Endothelial cell of umbilical vein (primary cell): Measurements from ENCODE around the gene TMEM161A. TPM values are rescaled to one million over a fixed set of nuclear protein-coding genes. Genes with fewer than 3 reads are reported as not detected.

Experiments
- BruUV-seq: library from RNA; stranded (reverse); fragments of 400-500 nt; replicated peaks from 2 replicates; lab custom pipeline; 2021; lab: Mats Ljungman, UMichigan
- CTCF ChIA-PET: fragments of 300-600, 350-600 bp; sonication (Branson Sonifier 250); formaldehyde crosslinking; loops from one replicate; lab custom pipeline; 2021; ENCODE audit warnings: antibody characterized with exemption, inconsistent platforms; lab: Charles Lee
- POLR2A ChIA-PET: fragments of 300-600, 350-600 bp; sonication (Branson Sonifier 250); formaldehyde crosslinking; loops from one replicate; lab custom pipeline; 2021; ENCODE audit warnings: antibody characterized with exemption, inconsistent platforms; lab: Charles Lee
- DNase-seq: peaks from one replicate; pipeline ENCODE4 v3.0.0-alpha.2; 2011; ENCODE audit warnings: low read depth, low spot score
- FAIRE-seq: peaks from 2 replicates; lab custom pipeline; 2011; peaks lifted over from hg19 to GRCh38; lab: Jason Lieb, UNC
- H2AFZ ChIP-seq: 2 replicates; pipeline ENCODE4 v1.6.0; 2012; ENCODE audit warnings: low read depth, low read length, control low read depth, inconsistent platforms
- H3K27ac ChIP-seq: 2 replicates; pipeline ENCODE4 v1.5.1; 2011; ENCODE audit warnings: low read depth, mild to moderate bottlenecking, control low read depth, low read length, moderate library complexity; ENCODE audit not compliant: insufficient read depth
- H3K27me3 ChIP-seq, 2 experiments: 2 replicates each; pipeline versions ENCODE4 v1.6.0 to v1.6.1; 2011; ENCODE audit warnings: low read length in 2 of 2, mixed read lengths in 1 of 2; ENCODE audit not compliant: control insufficient read depth in 2 of 2, insufficient read depth in 2 of 2
- H3K36me3 ChIP-seq, 2 experiments: 2 replicates in 1 of 2; 3 replicates in 1 of 2; pipeline ENCODE4 v1.5.1; 2011; ENCODE audit warnings: low read length in 2 of 2, mild to moderate bottlenecking in 1 of 2, moderate library complexity in 1 of 2; ENCODE audit not compliant: control insufficient read depth in 2 of 2, insufficient read depth in 2 of 2; ENCODE audit errors: extremely low read depth in 1 of 2
- H3K4me1 ChIP-seq: 3 replicates; pipeline ENCODE4 v1.5.1; 2011; ENCODE audit warnings: mild to moderate bottlenecking, low read length; ENCODE audit not compliant: control insufficient read depth, insufficient read depth; ENCODE audit errors: extremely low read depth
- H3K4me2 ChIP-seq: 2 replicates; pipeline ENCODE4 v1.6.1; 2011; ENCODE audit warnings: low read length, control low read depth, mixed read lengths; ENCODE audit not compliant: insufficient read depth
- H3K4me3 ChIP-seq, 3 experiments: fragments of 200-600 bp in 1 of 3; sonication (generic), shearing (Covaris generic) in 1 of 3; replicated peaks in 1 of 3; 2 replicates each; pipeline ENCODE4 v1.5.1; 2011 to 2016; ENCODE audit warnings: control low read depth in 3 of 3, low read length in 3 of 3, mild to moderate bottlenecking in 2 of 3, inconsistent platforms in 1 of 3, low read depth in 1 of 3, moderate library complexity in 1 of 3; ENCODE audit not compliant: insufficient read depth in 1 of 3
- H3K79me2 ChIP-seq: 2 replicates; pipeline ENCODE4 v1.6.0; 2012; ENCODE audit warnings: low read length, inconsistent platforms; ENCODE audit not compliant: control insufficient read depth, insufficient read depth
- H3K9ac ChIP-seq: replicated peaks from 2 replicates; pipeline ENCODE3; 2011; ENCODE audit warnings: low read length, control low read depth; ENCODE audit not compliant: insufficient read depth; ENCODE audit errors: extremely low read depth
- H3K9me1 ChIP-seq: replicated peaks from 3 replicates; pipeline ENCODE4 v1.6.0; 2011; ENCODE audit warnings: mild to moderate bottlenecking, low read length; ENCODE audit not compliant: control insufficient read depth, insufficient read depth; ENCODE audit errors: extremely low read depth
- H3K9me3 ChIP-seq: replicated peaks from 2 replicates; pipeline ENCODE4 v1.5.1; 2012; ENCODE audit warnings: low read length, inconsistent platforms; ENCODE audit not compliant: control insufficient read depth, insufficient read depth
- H4K20me1 ChIP-seq: replicated peaks from 2 replicates; pipeline ENCODE3; 2011; ENCODE audit warnings: mild to moderate bottlenecking, low read length; ENCODE audit not compliant: control insufficient read depth, insufficient read depth; ENCODE audit errors: extremely low read depth
- CTCF ChIP-seq, 2 donors: IDR thresholded peaks; 1 replicate in 1 of 2; 2 replicates in 1 of 2; pipeline ENCODE4 v1.5.1; 2011; ENCODE audit warnings: low read length in 2 of 2, mild to moderate bottlenecking in 2 of 2, moderate library complexity in 2 of 2, control low read depth in 1 of 2, inconsistent platforms in 1 of 2, low read depth in 1 of 2; ENCODE audit not compliant: insufficient read depth in 1 of 2; ENCODE audit errors: extremely low read depth in 1 of 2
- EZH2 ChIP-seq: IDR thresholded peaks from 2 replicates; pipeline ENCODE4 v1.6.1; 2012; ENCODE audit warnings: borderline replicate concordance, low read depth, mild to moderate bottlenecking, moderate library complexity, low read length, inconsistent platforms; ENCODE audit not compliant: severe bottlenecking
- FOS ChIP-seq: IDR thresholded peaks from 2 replicates; pipeline ENCODE4 v1.6.1; 2011; ENCODE audit warnings: mild to moderate bottlenecking, low read length, moderate library complexity, borderline replicate concordance; ENCODE audit not compliant: insufficient read depth
- GATA2 ChIP-seq: IDR thresholded peaks from 2 replicates; pipeline ENCODE4 v1.7.0; 2011; ENCODE audit warnings: low read depth, mild to moderate bottlenecking, moderate library complexity, mixed read lengths, low read length; ENCODE audit not compliant: insufficient read length, insufficient read depth
- JUN ChIP-seq: IDR thresholded peaks from 2 replicates; pipeline ENCODE4 v1.6.1; 2011; ENCODE audit warnings: borderline replicate concordance, low read depth; ENCODE audit not compliant: insufficient read length, insufficient read depth
- MYC ChIP-seq: IDR thresholded peaks from one replicate; pipeline ENCODE4 v1.6.1; 2011; ENCODE audit warnings: mild to moderate bottlenecking, low read depth, low read length
- POLR2A ChIP-seq: IDR thresholded peaks from 2 replicates; pipeline ENCODE4 v1.6.1; 2012; ENCODE audit warnings: low read depth, mild to moderate bottlenecking, control low read depth, low read length
- dilution Hi-C: fragments of 300-500 bp; cut with MboI; formaldehyde crosslinking; loops from one replicate; pipeline ENCODE4 v1.15.0; 2019; ENCODE audit warnings: low sequenced_read_pairs; ENCODE audit not compliant: extremely low pct_ligation_motif_present
- intact Hi-C: fragments of 100-400 bp; cut with micrococcal nuclease; formaldehyde crosslinking; loops from one replicate; pipeline ENCODE4 v1.10.0; 2022
- polyA plus RNA-seq, 4 experiments: library from polyadenylated mRNA; depleted of rRNA in 3 of 4; stranded (reverse) in 3 of 4; unstranded in 1 of 4; fragments of >200 nt; gene quantifications; 2 replicates each; pipeline versions ENCODE4 v1.2.1 to v1.2.3, GENCODE V29; 2011 to 2012; ENCODE audit warnings: missing spikeins in 1 of 4
- total RNA-seq: library from RNA; stranded (reverse); gene quantifications from 2 replicates; pipeline ENCODE4 v1.2.3, GENCODE V29; 2021
- TF ChIP-seq, protein P1 (sequence below): IDR thresholded peaks from 2 replicates; pipeline ENCODE4 v1.6.1; 2011; ENCODE audit not compliant: insufficient read depth, insufficient read length

Gene TMEM161A
- total and polyA plus RNA-seq, 2 donors (not counting 3 experiments of a cell fraction or from before 2014, with no cell fraction given), result 24.1 to 54.9 TPM

DNA sequence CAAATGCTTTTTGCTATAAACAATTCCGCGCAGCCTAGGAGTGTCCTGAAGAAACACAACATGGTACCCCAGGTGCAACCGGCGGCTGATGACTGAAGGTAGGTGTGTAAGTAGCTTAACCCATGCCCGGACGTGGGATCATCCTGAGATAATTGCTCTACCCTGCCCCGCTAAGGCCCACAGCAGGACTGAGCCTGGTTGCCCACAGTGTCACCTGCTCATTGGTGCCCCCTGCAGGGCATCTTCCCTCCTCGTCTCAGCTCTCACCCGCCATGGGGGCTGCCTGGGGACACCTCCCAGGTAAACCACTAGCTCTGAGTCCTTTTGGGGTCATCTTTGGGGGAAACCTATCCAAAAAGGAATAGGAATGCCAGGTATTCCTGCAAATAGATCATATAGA lies 22.3 kb downstream of the TMEM161A start:
- H3K36me3 ChIP-seq, result no peaks in the 10 kb centered on the region
- DNase-seq (no peak), FAIRE-seq (peak; percentile 48)
- no peak overlapping the region for H3K27ac ChIP-seq
- intact Hi-C loops, result loop anchor here (1.0 kb wide), 1 partner anchor 23 kb away; no protein-coding TSS in a partner anchor
- H2AFZ ChIP-seq, result no peak overlapping the region
- TF ChIP-seq POLR2A (no peak), FOS (no peak), CTCF (IDR thresholded peaks at IDR 0.05; ENCODE audit: extremely low read depth in 1 of 2, insufficient read depth in 1 of 2, low read depth in 1 of 2, low read length in 2 of 2) (peak; percentile 52 to 76), GATA2 (no peak), MYC (no peak)
- no peak overlapping the region for H3K4me2 ChIP-seq
- ChIA-PET POLR2A (no interaction called here), CTCF (interaction anchor here (0.6 to 2.1 kb wide), 14 partner anchors 9 to 120 kb away, joined by 3 to 11 read pairs (median 4); partner anchors contain the start of gene SLC25A42)
- dilution Hi-C loops, result no loop called here
- no peak overlapping the region for H3K4me3 ChIP-seq
- no peaks in the 10 kb centered on the region for H3K79me2 ChIP-seq
- no peak overlapping the region for H3K9ac ChIP-seq
- no peaks in the 10 kb centered on the region for H3K9me3 ChIP-seq
- H3K27me3 ChIP-seq, result no peaks in the 10 kb centered on the region
- H3K9me1 ChIP-seq, result no peaks in the 10 kb centered on the region
- H3K4me1 ChIP-seq, result no peaks in the 10 kb centered on the region
- no TSS peak for BruUV-seq
- no peaks in the 10 kb centered on the region for H4K20me1 ChIP-seq

DNA sequence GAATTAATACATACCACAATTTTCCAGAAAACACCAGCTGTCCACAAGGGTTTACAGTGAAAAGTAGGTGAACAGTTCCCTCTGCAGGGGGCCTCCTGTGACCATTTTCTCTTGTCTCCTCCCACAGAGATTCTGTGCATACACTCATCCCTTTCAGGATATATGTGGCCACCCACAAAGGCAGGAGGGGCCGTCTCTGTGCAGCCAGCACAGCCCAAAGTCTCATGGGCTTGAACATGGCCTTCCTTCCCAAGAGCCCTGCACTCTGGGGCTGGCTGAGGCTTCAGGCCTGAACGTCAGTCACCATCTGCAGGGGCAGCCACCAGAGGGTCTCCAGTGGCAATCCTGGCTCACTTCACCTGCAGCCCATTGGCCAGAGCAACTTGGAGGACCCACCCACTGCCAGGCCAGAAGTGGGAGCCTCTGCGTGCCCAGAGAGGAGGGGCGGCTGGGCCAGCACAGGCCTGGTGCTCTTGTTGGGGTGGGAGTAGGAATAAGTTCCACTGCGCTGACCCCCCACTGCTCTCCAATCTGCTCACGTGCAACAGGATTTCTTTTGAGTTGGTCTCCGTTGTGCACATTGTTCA lies 25.1 kb downstream of the TMEM161A start:
- H3K4me1 ChIP-seq, result no peaks in the 10 kb centered on the region
- no peaks in the 10 kb centered on the region for H3K9me3 ChIP-seq
- no peaks in the 10 kb centered on the region for H4K20me1 ChIP-seq
- BruUV-seq, result no TSS peak
- H3K36me3 ChIP-seq, result no peaks in the 10 kb centered on the region
- DNase-seq, result no peak
- POLR2A ChIA-PET, result no interaction called here
- no peak overlapping the region for H3K4me3 ChIP-seq
- CTCF ChIA-PET, result interaction anchor here (0.7 kb wide), 2 partner anchors 18 to 304 kb away, joined by 3 read pairs; no protein-coding TSS in a partner anchor
- intact Hi-C loops (no loop called here), dilution Hi-C loops (no loop called here)
- FAIRE-seq, result no peak
- no peak overlapping the region for H2AFZ ChIP-seq
- H3K9ac ChIP-seq, result no peak overlapping the region
- TF ChIP-seq MYC (no peak), POLR2A (no peak), FOS (no peak), JUN (no peak), EZH2 (no peak)
- TF ChIP-seq, protein P1, sequence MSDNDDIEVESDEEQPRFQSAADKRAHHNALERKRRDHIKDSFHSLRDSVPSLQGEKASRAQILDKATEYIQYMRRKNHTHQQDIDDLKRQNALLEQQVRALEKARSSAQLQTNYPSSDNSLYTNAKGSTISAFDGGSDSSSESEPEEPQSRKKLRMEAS, result no peak
- H3K27ac ChIP-seq, result no peak overlapping the region
- H3K4me2 ChIP-seq, result no peak overlapping the region
- no peaks in the 10 kb centered on the region for H3K79me2 ChIP-seq
- H3K27me3 ChIP-seq, result no peaks in the 10 kb centered on the region
- H3K9me1 ChIP-seq, result no peaks in the 10 kb centered on the region
